GM06990 (cell line): Measurements from ENCODE around the gene MAPRE2.

ENCODE experiments used
- DNase-seq: peaks from one replicate; pipeline ENCODE4 v3.0.0-alpha.2; 2011; ENCODE audit not compliant: insufficient read length; ENCODE audit errors: extremely low read depth
- H3K27me3 ChIP-seq: replicated peaks from 2 replicates; pipeline ENCODE4 v1.6.0; 2011; ENCODE audit warnings: low read length; ENCODE audit not compliant: control insufficient read depth, insufficient read depth
- H3K36me3 ChIP-seq: 2 replicates; pipeline ENCODE4 v1.5.1; 2011; ENCODE audit warnings: low read length; ENCODE audit not compliant: control insufficient read depth, insufficient read depth
- H3K4me3 ChIP-seq: replicated peaks from 2 replicates; pipeline ENCODE4 v1.5.1; 2011; ENCODE audit warnings: low read depth, mild to moderate bottlenecking, control low read depth, low read length
- CTCF ChIP-seq: IDR thresholded peaks from 2 replicates; pipeline ENCODE4 v1.5.1; 2011; ENCODE audit warnings: low read length, control low read depth, mild to moderate bottlenecking, inconsistent platforms; ENCODE audit not compliant: insufficient read depth, poor library complexity, severe bottlenecking

The MAPRE2 gene

GRCh38 chr18:35047697-35048292, 6.6 kb downstream of the MAPRE2 start:
- Histone ChIP-seq H3K4me3 (no peak overlapping the region), H3K27me3 (no peaks in the 10 kb centered on the region), H3K36me3 (no peaks in the 10 kb centered on the region)
- DNase-seq = no peak
- TF ChIP-seq CTCF = no peak

DNA sequence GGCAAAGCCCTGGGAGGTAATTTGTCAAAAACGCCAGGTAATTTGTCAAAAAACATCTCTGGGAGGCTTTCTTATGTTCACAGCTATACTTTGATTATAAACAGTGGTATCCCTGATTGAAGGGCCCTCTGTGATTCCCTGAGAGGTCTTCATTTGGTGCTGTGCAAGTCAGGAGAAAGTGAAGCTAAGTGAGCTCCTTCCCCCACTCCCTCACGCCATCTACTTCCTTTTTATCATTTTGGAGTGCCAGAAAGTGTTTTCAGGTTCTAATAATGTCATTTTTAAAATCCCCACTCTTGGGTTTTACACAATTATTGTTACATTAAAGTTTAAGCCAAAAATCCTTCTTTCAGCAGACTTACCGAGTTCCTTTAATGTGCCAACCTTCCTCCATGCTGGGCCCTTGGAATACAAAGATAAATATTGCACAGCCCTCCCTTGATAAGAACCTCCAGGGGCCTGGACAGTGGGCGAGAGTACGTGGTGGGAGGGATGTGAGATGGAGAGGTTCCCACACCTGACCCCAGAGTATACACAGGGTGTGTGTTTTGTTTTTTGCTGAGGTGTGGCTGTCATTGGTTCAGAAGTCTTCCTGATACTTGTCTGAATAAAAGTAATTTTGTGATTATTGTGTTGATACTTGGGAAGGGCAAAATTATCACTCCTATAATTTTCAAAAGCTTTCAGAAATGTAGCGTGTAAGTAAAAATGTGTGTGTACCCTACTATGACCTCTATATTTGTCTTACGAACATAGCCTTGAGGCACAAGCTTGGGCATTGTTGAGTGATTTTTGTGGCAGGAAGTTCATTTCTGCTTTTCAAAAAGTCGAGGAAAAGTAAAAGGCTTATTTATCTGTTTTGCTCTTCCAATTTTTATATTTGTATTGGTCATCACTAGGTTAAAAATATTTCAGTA, 8.2 kb downstream of the MAPRE2 start:
- no peaks in the 10 kb centered on the region for H3K27me3 ChIP-seq
- no peak for DNase-seq
- H3K36me3 ChIP-seq = no peaks in the 10 kb centered on the region
- no peak for TF ChIP-seq CTCF
- H3K4me3 ChIP-seq = peak overlapping the region; percentile 41

DNA sequence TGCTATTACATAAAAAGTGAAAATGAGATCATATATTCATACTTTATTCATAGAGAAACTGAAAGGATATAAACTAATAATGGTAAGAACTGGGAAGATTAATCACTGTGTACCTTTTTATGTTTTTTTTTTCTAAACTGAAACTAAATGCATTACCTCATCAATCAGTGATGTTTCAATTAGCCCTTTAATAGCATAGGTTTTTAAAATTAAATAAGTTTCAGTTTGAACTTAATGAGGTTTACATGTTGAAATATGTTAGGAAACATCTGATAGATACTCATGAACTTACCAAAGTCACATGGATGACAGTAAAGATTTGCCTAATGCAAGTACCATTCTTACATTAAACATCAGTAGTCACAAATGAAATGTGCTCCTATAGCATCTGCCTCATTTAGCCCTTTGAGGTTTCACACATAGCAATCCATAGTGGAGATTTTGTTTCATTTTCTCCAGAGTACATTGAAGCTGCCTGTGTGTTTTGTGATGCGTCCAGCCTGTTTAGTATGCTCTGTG, 8.9 kb downstream of the MAPRE2 start:
- TF ChIP-seq CTCF = no peak
- DNase-seq = peak; percentile 51
- peak overlapping the region; percentile 24 for H3K4me3 ChIP-seq

GRCh38 chr18:35050705-35051195, 9.5 kb downstream of the MAPRE2 start:
- Histone ChIP-seq H3K36me3 (no peaks in the 10 kb centered on the region), H3K4me3 (no peak overlapping the region), H3K27me3 (no peaks in the 10 kb centered on the region)
- no peak for DNase-seq
- no peak for TF ChIP-seq CTCF

More for the DNA sequence above, 8.9 kb downstream of the MAPRE2 start:
- Histone ChIP-seq H3K36me3 (no peaks in the 10 kb centered on the region), H3K27me3 (no peaks in the 10 kb centered on the region)

DNA sequence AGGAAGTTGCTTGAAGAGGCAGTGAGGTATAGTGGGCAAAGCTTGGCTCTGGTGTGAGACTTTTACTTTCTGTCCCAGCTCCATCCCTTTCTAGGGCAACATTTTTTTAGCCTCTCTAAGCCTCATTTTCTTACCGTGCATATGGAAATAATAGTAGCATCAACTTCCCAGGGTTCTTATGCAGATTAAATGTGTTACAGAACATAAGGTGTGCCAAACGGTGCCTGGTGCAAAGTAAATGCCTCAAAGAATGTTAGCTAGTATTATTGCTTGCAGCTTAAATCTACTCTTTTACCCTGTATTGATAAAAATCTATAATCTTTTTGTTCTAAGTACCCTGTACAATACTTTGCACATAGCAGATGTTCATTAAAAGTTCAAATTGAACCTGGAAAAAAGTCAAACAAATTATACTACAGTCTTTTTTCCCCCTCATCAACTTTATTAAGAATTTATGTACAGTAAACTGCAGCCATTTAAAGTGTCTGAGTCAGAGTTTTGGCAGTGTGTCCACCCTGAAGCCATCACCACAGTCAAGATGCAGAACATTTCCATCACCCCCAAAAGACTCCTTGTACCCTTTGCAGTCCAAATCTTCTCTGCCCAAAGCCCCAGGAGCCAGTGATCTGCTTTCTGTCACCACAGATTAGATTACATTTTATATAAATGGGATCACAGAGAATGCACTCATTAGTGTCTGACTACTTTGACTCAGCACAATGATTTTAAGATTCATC, 10.6 kb downstream of the MAPRE2 start:
- TF ChIP-seq CTCF = no peak
- no peaks in the 10 kb centered on the region for H3K27me3 ChIP-seq
- no peak overlapping the region for H3K4me3 ChIP-seq
- no peaks in the 10 kb centered on the region for H3K36me3 ChIP-seq
- no peak for DNase-seq
